K562 (cell line): ENCODE data around the gene PTTG1IP. TPM values are rescaled to one million over a fixed set of nuclear protein-coding genes. Genes with fewer than 3 reads are reported as not detected.
A peak's percentile ranks its signal among the peaks of the same experiment; 100 is the strongest.

Experiments used
- CHD1 ChIP-seq: fragments of 200-600 bp; sonication (generic); IDR thresholded peaks from one replicate; pipeline ENCODE4 v1.6.1; 2012; ENCODE audit warnings: mild to moderate bottlenecking, moderate library complexity, low read length, inconsistent platforms
- HEY1 ChIP-seq: fragments of 250-450 bp; sonication (Bioruptor Pico); IDR thresholded peaks from 2 replicates; pipeline ENCODE4 v1.5.0; 2020; ENCODE audit warnings: mild to moderate bottlenecking, moderate library complexity, borderline replicate concordance
- HLTF ChIP-seq: fragments of 450-650 bp; IDR thresholded peaks from 2 replicates; pipeline ENCODE4 v1.6.1; 2016
- HNRNPL ChIP-seq: fragments of 200-400 bp; formaldehyde crosslinking; IDR thresholded peaks from 2 replicates; pipeline ENCODE4 v1.6.1; 2017; ENCODE audit warnings: low read depth, mild to moderate bottlenecking, low read length
- MXI1 ChIP-seq: IDR thresholded peaks from 2 replicates; pipeline ENCODE4 v1.6.1; 2011; ENCODE audit warnings: low read depth, mild to moderate bottlenecking, improper control_type of control experiment, low read length
- PML ChIP-seq: IDR thresholded peaks from 2 replicates; pipeline ENCODE4 v1.6.1; 2012; ENCODE audit warnings: low read length, inconsistent platforms
- PRPF4 ChIP-seq: fragments of 200-400 bp; formaldehyde crosslinking; IDR thresholded peaks from one replicate; pipeline ENCODE4 v1.6.1; 2017; ENCODE audit warnings: low read length, low read depth, mild to moderate bottlenecking; ENCODE audit not compliant: insufficient read depth, poor library complexity, severe bottlenecking
- PTRF ChIP-seq: fragments of 450-650 bp; IDR thresholded peaks from 2 replicates; pipeline ENCODE4 v1.6.1; 2016; ENCODE audit warnings: mild to moderate bottlenecking, missing genetic modification characterization, missing compliant biosample characterization
- RBM14 ChIP-seq: fragments of 200-400 bp; formaldehyde crosslinking; IDR thresholded peaks from 2 replicates; pipeline ENCODE4 v1.6.1; 2018; ENCODE audit warnings: low read depth, mild to moderate bottlenecking, low read length, moderate library complexity, borderline replicate concordance; ENCODE audit not compliant: insufficient read depth
- RFX1 ChIP-seq: fragments of 450-650 bp; IDR thresholded peaks from 2 replicates; pipeline ENCODE4 v1.6.1; 2016; ENCODE audit warnings: mild to moderate bottlenecking, moderate library complexity
- SIRT6 ChIP-seq: IDR thresholded peaks from one replicate; pipeline ENCODE4 v1.6.1; 2012; ENCODE audit warnings: low read depth, mild to moderate bottlenecking, control low read depth, inconsistent platforms, low read length, moderate library complexity
- STAT6 ChIP-seq: sonication (generic); formaldehyde crosslinking; IDR thresholded peaks from 2 replicates; pipeline ENCODE4 v1.8.1; 2023; ENCODE audit warnings: mild to moderate bottlenecking, missing genetic modification reagents
- SUPT5H ChIP-seq: fragments of 450-650 bp; IDR thresholded peaks from 2 replicates; pipeline ENCODE4 v1.6.1; 2016
- WHSC1 ChIP-seq: IDR thresholded peaks from one replicate; pipeline ENCODE4 v1.6.1; 2012; ENCODE audit warnings: low read length, control low read depth, inconsistent platforms
- XRCC5 ChIP-seq: fragments of 200-400 bp; formaldehyde crosslinking; IDR thresholded peaks from 2 replicates; pipeline ENCODE4 v1.6.1; 2017; ENCODE audit warnings: low read depth, mild to moderate bottlenecking, low read length
- ZBTB34 ChIP-seq: fragments of 250-450 bp; sonication (Bioruptor Pico); IDR thresholded peaks from 2 replicates; pipeline ENCODE4 v1.8.0; 2021; ENCODE audit warnings: mild to moderate bottlenecking, moderate library complexity
- ZNF217 ChIP-seq: sonication (generic); formaldehyde crosslinking; IDR thresholded peaks from 2 replicates; pipeline ENCODE4 v1.8.0; 2022; ENCODE audit warnings: mild to moderate bottlenecking, missing genetic modification reagents
- ZNF224 ChIP-seq: sonication (generic); formaldehyde crosslinking; IDR thresholded peaks from 2 replicates; pipeline ENCODE4 v1.8.0; 2022; ENCODE audit warnings: mild to moderate bottlenecking, missing genetic modification reagents
- ZNF23 ChIP-seq: fragments of 250-450 bp; sonication (Bioruptor Pico); IDR thresholded peaks from 2 replicates; pipeline ENCODE4 v1.4.0; 2020; ENCODE audit warnings: mild to moderate bottlenecking
- ZNF280A ChIP-seq: fragments of 450-650 bp; IDR thresholded peaks from 2 replicates; pipeline ENCODE4 v1.6.1; 2018; ENCODE audit warnings: mild to moderate bottlenecking, low read depth; ENCODE audit not compliant: partially characterized antibody
- ZNF512 ChIP-seq: IDR thresholded peaks from 2 replicates; pipeline ENCODE4 v1.6.1; 2016; ENCODE audit warnings: missing genetic modification characterization, missing compliant biosample characterization
- ZNF778 ChIP-seq: fragments of 450-650 bp; formaldehyde crosslinking; IDR thresholded peaks from 2 replicates; pipeline ENCODE4 v1.4.0; 2020; ENCODE audit warnings: mild to moderate bottlenecking, moderate library complexity
- polyA plus RNA-seq, 8 experiments: library from polyadenylated mRNA; depleted of rRNA in 4 of 8; stranded (reverse) in 5 of 8; unstranded in 3 of 8; fragments of >200 nt; fragmentation: Nextera tagmentation in 2 of 8; fragmentation: Illumina TruSeq in 1 of 8; extraction: Ambion mirVana in 2 of 8; extraction: Trizol in 1 of 8; gene quantifications; 2 replicates each; pipeline versions ENCODE4 v1.2.1 to v1.2.3, GENCODE V29; 2011 to 2014; ENCODE audit warnings: inconsistent platforms in 1 of 8, missing spikeins in 1 of 8
- total RNA-seq, 7 experiments: library from RNA; depleted of rRNA in 6 of 7; stranded (reverse); fragments of >200 nt in 6 of 7; fragmentation: Illumina TruSeq in 2 of 7; extraction: Trizol in 2 of 7; gene quantifications; 2 replicates each; pipeline versions ENCODE4 v1.2.1 to v1.2.3, GENCODE V29; 2011 to 2021; ENCODE audit warnings: low replicate concordance in 1 of 7

PTTG1IP gene
- total and polyA plus RNA-seq, 9 of the 15 experiments (the other 6 are each of a cell fraction or from before 2014, with no cell fraction given) = 5.0 to 99.3 (median 82.4) TPM

GRCh38 chr21:44847261-44848056 is 26.0 kb downstream of the PTTG1IP start (continued):
- TF ChIP-seq RFX1 = no peak
- no peak for TF ChIP-seq HEY1 (CRISPR knock-in tag)
- TF ChIP-seq RBM14 = peak; percentile 63; the same call in 1 of the 2 replicates
- TF ChIP-seq SUPT5H = 0 out of 2 replicates have a peak, but pooled peaks have one; percentile 30
- no peak for TF ChIP-seq ZNF224 (CRISPR knock-in tag)
- TF ChIP-seq SIRT6 = no peak
- no peak for TF ChIP-seq XRCC5
- no peak for TF ChIP-seq ZNF512 (tag)
- no peak for TF ChIP-seq WHSC1
- TF ChIP-seq HNRNPL = no peak
- no peak for TF ChIP-seq ZNF23 (CRISPR knock-in tag)
- TF ChIP-seq PRPF4 = no peak
- no peak for TF ChIP-seq PML
- no peak for TF ChIP-seq ZBTB34 (CRISPR knock-in tag)
- TF ChIP-seq CHD1 = no peak
- no peak for TF ChIP-seq HLTF
- TF ChIP-seq ZNF280A = no peak
- no peak for TF ChIP-seq PTRF (tag)
- 0 out of 2 replicates have a peak, but pooled peaks have one; percentile 62 for TF ChIP-seq ZNF217 (CRISPR knock-in tag)
- no peak for TF ChIP-seq STAT6
- no peak for TF ChIP-seq ZNF778
- no peak for TF ChIP-seq MXI1
